ENCODE results near the gene HOOK2.
"Not testable (repeated sequence)": the region's sequence is repeated elsewhere in the genome, so short reads cannot be mapped to it uniquely, and the experiment has no call there.

HOOK2 gene

GRCh38 chr19:12774588-12775555 is at the start of gene HOOK2:
HOOK2 (minus strand) TSS chr19:12775552; CDS start chr19:12775449, 103 bp downstream.
- peak; percentile 60 for DNase-seq

- no peak for DNase-seq
Observed at GRCh38 chr19:12821761-12822160, 46.4 kb upstream of the HOOK2 start.

DNA sequence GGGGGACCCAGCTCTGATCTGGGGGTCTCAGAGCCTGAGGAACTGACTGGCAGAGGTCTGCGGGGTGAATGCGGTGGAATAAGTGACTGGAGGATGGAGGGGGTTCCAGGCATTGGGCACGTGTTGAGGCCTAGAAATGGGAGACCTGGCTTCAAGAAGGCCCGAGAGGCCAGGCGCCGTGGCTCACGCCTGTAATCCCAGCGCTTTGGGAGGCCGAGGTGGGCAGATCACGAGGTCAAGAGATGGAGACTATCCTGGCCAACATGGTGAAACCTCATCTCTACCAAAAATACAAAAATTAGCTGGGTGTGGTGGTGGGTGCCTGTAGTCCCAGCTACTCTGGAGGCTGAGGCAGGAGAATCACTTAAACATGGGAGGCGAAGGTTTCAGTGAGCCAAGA is 42.5 kb upstream of the HOOK2 start:
- not testable (repeated sequence) for DNase-seq

DNA sequence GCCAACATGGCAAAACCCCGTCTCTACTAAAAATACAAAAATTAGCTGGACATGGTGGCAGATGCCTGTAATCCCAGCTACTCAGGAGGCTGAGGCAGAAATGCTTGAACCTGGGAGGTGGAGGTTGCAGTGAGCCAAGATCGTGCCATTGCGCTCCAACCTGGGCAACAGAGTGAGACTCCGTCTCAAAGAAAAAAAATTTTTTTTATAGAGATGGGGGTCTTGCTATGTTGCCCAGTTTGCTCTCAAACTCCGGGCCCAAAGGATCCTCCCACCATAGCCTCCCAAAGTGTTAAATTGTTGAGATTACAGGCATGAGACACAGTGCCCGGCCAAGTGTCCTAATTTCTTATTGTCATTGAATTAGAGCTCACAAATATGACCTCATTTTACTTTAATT is 41.8 kb upstream of the HOOK2 start:
- DNase-seq, result not testable (repeated sequence)

DNA sequence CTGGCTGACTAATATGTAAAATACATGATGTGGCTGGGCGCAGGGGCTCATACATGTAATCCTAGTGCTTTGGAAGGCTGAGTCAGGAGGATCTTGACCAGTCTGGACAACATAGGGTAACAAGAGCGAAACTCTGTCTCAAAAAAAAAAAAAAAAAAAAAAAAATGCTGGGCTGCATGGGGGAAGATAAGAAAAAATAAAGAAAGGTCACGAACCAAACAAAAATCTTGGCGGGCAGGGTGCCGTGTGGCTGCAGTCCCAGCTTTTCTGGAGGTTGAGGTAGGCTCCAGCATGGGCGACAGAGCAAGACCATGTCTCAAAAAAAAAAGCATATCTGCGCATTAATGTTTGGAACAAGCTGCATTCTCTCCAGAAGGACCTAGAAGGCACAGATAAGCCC is 39.7 kb upstream of the HOOK2 start:
- DNase-seq, result no peak

GRCh38 chr19:12806242-12807081 is 31.1 kb upstream of the HOOK2 start, which contains the start of gene RNASEH2A:
RNASEH2A (plus strand) TSS chr19:12806584; CDS start chr19:12806674, 90 bp downstream.
- peak; percentile 94 for DNase-seq

DNA sequence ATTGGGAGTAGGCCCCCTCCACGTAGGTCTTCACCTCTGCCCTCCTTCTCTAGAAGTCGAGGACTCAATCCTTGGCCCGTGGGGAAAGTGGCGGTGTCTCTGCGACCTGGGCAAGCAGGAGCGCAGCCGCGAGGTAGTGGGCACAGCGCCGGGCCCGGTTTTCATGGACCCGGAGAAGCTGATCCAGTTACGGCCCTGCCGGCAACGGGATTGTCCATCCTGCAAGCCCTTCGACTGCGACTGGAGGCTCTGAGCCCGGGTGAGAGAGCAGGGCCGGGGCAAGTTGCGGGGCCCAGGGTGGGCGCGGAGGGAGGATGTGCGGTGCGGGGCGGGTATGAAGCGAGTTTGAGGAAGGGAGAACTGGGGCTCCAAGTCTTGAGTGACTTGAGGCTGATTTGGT is 28.7 kb upstream of the HOOK2 start:
- no peak for DNase-seq

DNA sequence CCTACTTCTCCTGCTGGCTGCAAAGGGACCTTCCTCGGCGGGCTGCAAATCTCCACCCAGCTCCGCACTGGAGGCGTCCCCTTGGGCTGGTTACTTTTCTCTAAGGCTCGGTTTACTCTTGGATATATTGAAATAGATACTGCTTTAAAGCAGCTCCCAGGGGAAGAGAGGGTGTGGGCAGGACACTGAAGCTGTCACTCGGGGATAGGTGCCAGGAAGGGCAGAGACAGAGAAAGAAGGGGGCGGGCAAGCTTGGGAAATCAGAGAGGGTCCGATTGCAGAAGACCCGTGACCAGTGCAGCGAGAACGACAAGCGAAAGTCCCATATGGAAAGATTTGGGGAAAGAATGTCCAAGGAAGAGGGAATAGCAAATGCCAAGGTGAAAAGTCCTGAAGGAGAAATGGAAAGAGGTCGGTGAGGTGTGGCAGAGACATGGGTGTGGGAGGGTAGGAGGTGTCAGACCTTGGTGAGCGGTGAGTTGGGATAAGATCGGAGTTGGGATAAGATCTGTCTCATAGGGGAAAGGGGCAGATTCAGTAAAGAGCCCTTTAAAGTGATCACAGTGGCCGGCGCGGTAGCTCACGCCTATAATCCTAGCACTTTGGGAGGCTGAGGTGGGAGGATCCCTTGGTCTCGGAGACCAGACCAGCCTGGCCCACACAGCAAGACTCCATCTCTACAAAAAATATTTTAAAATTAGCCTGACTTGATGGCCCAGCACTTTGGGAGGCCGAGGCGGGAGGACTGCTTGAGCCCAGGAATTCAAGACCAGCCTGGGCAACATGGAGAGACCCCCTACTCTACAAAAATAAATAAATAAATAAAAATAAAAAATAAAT is 27.1 kb upstream of the HOOK2 start:
- no peak for DNase-seq

GRCh38 chr19:12801466-12802266 is 26.3 kb upstream of the HOOK2 start, which contains the start of the genes PRDX2 and THSD8:
PRDX2 (minus strand) TSS chr19:12801800; CDS start chr19:12801261, 539 bp downstream.
THSD8 (plus strand) TSS chr19:12802069; CDS start chr19:12802072, 3 bp downstream.
- DNase-seq, result peak; percentile 88

GRCh38 chr19:12800923-12801465 is 25.6 kb upstream of the HOOK2 start:
- DNase-seq, result peak; percentile 73

GRCh38 chr19:12800466-12800770 is 25.1 kb upstream of the HOOK2 start:
- no peak for DNase-seq

- no peak for DNase-seq
Observed at GRCh38 chr19:12799742-12800465, 24.6 kb upstream of the HOOK2 start.

DNA sequence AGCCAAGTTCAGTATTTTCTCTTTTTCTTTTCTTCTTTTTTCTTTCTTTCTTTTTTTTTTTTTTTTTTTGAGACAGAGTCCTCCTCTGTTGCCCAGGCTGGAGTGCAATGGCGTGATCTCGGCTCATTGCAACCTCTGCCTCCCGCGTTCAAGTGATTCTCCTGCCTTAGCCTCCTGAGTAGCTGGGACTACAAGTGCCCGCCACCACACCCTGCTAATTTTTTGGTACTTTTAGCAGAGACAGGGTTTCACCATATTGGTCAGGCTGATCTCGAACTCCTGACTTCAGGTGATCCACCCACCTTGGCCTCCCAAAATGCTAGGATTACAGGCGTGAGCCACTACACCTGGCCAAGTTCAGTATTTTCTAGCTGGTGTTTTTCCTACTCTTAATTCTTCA is 22.3 kb upstream of the HOOK2 start:
- not testable (repeated sequence) for DNase-seq

GRCh38 chr19:12797141-12797587 is 21.8 kb upstream of the HOOK2 start:
- DNase-seq, result no peak

DNA sequence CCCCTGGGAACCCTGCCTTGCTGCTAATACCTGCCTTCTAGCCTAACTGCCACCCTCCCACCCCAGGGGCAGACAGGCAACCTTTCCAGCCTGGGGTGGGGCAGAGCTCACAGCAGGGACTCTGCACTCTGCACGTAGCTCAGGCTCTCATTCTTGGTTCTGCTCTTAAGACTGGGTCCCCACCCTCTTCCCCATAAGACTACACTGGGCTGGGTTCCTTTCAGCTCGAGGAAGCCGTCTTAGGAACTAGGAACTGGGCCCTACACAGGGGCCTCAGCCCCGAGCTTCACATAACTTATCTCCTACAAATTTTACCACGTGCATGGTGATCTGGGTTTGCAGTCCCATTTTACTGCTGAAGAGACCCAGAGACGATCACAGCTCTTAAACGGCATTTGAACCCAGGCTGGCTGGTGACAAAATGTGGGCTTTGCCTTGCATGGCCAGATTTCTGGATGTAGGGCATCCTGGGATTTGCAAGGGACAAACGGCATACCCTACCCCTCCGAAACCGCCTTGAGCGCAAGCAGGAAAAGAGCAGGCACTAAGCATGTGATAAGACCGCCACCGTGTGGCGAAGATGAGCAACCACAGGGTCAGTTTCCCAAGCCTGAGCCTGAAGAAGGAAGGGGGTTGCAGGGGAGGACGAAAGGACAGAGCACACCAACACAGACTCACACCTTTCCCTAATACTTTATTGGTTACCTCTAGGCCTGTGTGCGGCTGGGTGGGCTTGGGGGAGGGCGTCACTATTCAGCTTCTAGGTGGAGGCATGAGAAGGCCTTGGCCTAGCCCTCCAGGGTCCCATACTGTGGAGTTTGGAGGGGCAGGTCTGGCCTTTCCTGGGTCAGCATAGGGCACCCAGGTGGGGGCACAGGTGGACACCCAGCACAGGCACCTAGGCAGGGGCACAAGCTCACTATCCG is 21.1 kb upstream of the HOOK2 start:
- peak; percentile 86 for DNase-seq

DNA sequence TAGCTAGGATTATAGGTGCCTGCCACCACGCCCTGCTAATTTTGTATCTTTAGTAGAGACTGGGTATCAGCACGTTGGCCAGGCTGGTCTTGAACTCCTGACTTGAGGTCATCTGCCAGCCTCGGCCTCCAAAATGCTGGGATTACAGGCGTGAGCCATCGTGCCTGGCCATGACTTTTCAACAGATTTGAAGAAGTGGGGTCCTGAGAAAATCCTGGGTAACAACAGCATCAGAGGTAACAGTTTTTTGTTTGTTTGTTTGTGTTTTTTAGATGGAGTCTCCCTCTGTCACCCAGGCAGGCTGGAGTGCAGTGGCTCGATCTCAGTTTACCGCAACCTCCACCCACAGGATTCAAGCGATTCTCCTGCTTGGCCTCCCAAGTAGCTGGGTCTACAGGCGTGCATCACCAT is 19.6 kb upstream of the HOOK2 start:
- DNase-seq, result no peak

DNA sequence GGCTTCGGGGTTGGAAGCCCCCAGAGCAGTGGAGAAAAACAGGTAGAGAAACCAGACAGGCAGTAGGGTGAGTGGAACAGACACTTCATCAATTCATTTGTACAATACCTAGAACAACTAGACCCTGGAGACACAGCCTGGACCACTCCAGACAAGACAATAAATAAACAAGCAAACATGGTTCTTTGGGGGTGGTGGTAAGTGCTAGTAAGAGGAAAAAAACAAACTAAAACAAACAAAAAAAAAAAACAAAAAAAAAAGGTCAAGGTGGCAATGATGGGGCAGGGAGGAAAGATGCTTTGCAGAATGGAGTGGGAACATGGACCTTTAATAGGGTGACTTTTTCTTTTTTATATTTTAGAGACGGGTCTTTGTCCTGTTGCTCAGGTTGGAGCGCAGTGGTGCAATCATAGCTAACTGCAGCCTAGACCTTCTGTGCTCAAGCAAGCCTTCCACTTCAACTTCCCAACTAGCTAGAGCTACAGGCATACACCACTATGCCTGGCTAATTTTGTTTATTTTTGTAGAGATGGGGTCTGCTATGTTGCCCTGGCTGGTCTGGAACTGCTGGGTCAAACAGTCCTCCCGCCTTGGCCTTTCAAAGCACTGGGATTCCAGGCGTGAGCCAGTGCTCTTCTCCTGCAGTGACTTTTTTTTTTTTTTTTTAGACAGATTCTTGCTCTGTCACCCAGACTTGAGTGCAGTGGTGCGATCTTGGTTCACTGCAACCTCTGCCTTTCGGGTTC is 19.0 kb upstream of the HOOK2 start:
- DNase-seq, result no peak
